Activated T-helper 1 cell treated with anti-CD3 and anti-CD28 coated beads, Interleukin-12 subunit alpha, Interleukin-12 subunit beta, Interleukin-2, Interleukin-4 antibody, amounts not matched to agents 30 ng/mL and 10 ng/mL and 1 ng/mL, durations not matched to agents 14 hours and 24 hours and 36 hours (primary cell): ENCODE results near the gene FETUB. TPM values are rescaled to one million over a fixed set of nuclear protein-coding genes. Genes with fewer than 3 reads are reported as not detected.

Source experiments
- DNase-seq: peaks from one replicate; pipeline ENCODE4 v3.0.0; 2021; ENCODE audit warnings: low spot score
- H3K27ac Mint-ChIP-seq: one replicate; pipeline ENCODE4 v1.8.0; 2021; ENCODE audit warnings: mild to moderate bottlenecking, mixed read lengths
- H3K27me3 Mint-ChIP-seq: one replicate; pipeline ENCODE4 v1.8.0; 2022; ENCODE audit warnings: mild to moderate bottlenecking, moderate library complexity, mixed read lengths; ENCODE audit not compliant: insufficient read depth
- H3K36me3 Mint-ChIP-seq: one replicate; pipeline ENCODE4 v1.8.0; 2021; ENCODE audit warnings: low read depth, mixed read lengths
- H3K4me1 Mint-ChIP-seq: one replicate; pipeline ENCODE4 v1.8.0; 2021; ENCODE audit warnings: low read depth, mixed read lengths
- H3K4me3 Mint-ChIP-seq: one replicate; pipeline ENCODE4 v1.8.0; 2021; ENCODE audit warnings: mild to moderate bottlenecking, moderate library complexity, mixed read lengths
- H3K9me3 Mint-ChIP-seq: one replicate; pipeline ENCODE4 v1.8.0; 2021; ENCODE audit warnings: mixed read lengths
- intact Hi-C: fragments of 100-400 bp; cut with micrococcal nuclease; formaldehyde crosslinking; loops from one replicate; pipeline ENCODE4 v1.15.1; 2024
- total RNA-seq: library from RNA; stranded (reverse); gene quantifications from 2 replicates; pipeline ENCODE4 v1.2.3, GENCODE V29; 2022

FETUB gene, protein sequence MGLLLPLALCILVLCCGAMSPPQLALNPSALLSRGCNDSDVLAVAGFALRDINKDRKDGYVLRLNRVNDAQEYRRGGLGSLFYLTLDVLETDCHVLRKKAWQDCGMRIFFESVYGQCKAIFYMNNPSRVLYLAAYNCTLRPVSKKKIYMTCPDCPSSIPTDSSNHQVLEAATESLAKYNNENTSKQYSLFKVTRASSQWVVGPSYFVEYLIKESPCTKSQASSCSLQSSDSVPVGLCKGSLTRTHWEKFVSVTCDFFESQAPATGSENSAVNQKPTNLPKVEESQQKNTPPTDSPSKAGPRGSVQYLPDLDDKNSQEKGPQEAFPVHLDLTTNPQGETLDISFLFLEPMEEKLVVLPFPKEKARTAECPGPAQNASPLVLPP
- not detected in 2 replicates for total RNA-seq

DNA sequence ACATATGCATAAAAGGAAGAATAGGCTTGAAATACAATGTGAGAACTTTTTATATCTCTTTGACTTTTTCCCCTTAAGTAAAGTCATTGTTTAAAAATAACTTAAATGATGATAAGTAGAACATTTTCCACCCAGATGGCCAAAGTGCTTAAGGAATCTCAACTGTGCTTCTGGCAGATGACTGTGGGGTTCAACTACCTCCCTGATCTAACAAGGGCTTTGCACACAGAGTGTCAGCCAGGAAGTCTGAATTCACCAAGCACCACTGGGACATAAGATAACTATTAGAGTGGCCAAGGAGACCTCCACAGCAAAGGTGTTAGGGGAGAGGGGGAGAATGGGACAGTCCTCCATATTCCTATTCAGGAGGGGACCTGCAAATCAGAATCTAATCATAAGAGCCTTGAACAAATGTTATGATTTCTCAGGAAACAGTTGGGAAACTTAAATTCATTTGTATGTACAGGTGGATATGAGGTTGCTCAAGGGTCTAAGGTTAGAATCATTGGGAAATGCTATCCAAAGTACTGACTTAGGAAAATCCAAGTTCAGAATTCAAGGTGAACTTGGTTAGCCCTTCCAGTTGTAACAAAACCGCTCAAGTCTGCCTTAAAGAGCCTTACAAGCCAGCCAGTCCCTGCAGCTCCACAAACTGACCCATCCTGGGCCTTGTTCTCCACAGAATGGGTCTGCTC is at the start of gene FETUB:
TSS of gene FETUB (plus strand) at position 622 of the 695 bp plus-strand sequence. CDS start at position 684, 62 bp downstream.
- Mint-ChIP-seq H3K27ac (no peak within 1 kb of the TSS), H3K4me1 (peaks cover 45% of the 10 kb centered on the region), H3K36me3 (no peaks in the 10 kb centered on the region), H3K27me3 (peaks cover 12% of the 10 kb centered on the region), H3K9me3 (peaks cover 3% of the 10 kb centered on the region), H3K4me3 (no peak within 1 kb of the TSS)
- intact Hi-C loops = loop anchor here (5.0 kb wide), 1 partner anchor 67 kb away; no protein-coding TSS in a partner anchor
- no peak for DNase-seq

DNA sequence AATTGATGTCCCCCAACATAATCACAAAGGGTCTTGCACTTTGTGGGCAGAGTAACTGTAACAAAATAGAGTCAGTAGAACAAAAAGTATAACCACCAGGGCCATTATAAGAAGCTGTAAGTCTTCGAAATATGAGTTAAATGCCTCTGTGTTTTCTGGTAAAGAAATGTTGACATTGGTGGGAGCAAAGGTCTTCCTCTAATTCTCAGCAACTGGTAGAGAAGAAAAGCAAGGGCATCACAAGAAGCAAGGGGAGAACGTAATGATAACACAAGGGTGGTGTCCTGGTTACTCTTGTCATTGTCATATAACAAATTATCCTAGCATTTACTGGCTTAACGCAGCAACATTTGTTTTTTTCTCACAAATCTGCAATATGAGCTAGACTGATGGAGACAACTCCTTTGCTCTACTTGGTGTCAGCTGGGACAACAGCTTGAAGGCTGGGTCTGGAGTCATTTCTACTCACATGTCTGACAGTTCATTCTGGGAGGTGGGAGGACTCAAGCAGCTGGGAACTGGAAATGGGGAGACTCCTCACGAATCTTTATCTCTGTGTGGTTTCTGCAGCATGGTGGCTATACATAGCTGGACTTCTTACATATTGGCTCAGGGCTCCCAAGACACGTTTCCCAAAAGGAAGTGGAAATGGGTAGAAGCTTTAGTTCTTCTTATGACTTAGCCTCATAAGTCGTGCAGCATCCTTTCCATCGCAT is 49.5 kb upstream of the FETUB start:
- no peaks in the 10 kb centered on the region for H3K9me3 Mint-ChIP-seq
- H3K36me3 Mint-ChIP-seq = peaks cover 12% of the 10 kb centered on the region
- no peak overlapping the region for H3K27ac Mint-ChIP-seq
- H3K27me3 Mint-ChIP-seq = no peaks in the 10 kb centered on the region
- intact Hi-C loops = no loop called here
- DNase-seq = no peak
- no peak overlapping the region for H3K4me3 Mint-ChIP-seq
- peaks cover 19% of the 10 kb centered on the region for H3K4me1 Mint-ChIP-seq

DNA sequence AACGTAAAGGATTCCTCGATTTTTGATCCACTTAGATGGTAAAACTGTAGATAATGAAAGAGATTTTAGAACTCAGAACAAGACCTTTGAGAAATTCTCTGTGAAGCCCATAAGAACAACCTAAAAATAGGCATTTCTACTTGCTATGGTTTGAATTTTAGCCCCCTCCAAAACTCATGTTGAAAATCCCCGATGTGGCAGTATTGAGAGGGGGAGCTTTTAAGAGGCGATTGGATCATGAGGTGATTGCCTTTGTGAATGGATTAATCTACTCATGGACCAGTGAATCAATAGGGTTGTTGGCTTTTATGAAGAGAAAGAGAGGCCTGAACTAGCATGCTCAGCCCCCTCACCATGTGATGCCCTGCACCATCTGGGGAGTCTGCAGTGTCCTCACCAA is 47.5 kb upstream of the FETUB start:
- Mint-ChIP-seq H3K9me3 (no peaks in the 10 kb centered on the region), H3K27ac (no peak overlapping the region), H3K36me3 (peaks cover 8% of the 10 kb centered on the region), H3K4me3 (no peak overlapping the region), H3K4me1 (peaks cover 19% of the 10 kb centered on the region), H3K27me3 (peaks cover 2% of the 10 kb centered on the region)
- intact Hi-C loops = no loop called here
- DNase-seq = no peak

DNA sequence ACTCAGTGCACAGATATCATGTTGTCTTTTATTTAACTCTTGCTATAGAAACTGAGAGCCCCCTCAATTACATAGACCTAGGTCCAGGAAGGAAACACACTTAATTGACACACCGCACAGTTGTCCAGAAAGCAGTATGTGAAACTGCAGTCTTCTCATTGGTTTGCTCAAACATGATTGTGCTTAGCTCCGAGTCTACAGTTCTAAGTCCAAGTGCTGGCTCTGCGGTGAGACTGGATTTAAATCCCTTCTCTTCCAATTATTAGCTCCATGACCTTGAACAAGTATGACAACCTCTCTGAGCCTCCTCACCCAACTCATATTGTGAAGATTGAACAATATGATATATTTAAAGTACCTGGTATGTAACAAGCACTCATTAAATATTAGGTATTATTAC is 46.3 kb upstream of the FETUB start:
- H3K36me3 Mint-ChIP-seq = peaks cover 1% of the 10 kb centered on the region
- intact Hi-C loops = no loop called here
- no peaks in the 10 kb centered on the region for H3K9me3 Mint-ChIP-seq
- peaks cover 11% of the 10 kb centered on the region for H3K4me1 Mint-ChIP-seq
- peaks cover 5% of the 10 kb centered on the region for H3K27me3 Mint-ChIP-seq
- H3K4me3 Mint-ChIP-seq = no peak overlapping the region
- H3K27ac Mint-ChIP-seq = no peak overlapping the region
- no peak for DNase-seq

DNA sequence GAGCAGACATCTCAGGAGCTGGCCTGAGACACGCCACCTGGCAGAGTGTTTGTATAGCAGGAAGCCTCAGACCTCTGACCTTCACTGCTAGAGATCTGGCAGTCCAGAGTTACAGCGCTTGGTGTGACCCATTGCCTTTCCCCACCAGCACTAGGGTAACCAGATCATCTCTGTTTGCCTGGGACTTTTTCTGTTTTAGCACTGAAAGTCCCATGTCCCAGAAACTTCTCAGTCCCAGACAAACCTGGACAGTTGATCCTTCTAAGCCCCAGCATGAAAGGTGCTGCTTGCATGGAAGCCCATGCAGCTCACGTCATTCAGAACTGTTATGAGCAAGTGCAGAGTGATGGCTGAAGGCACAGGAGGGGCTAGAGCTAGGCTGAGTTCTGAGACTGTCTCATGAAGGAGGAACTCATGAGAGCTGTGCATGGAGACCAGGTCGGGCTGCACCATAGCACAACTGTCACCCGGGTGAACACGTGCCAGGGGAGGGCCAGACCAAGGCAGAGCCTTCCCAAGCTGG is 45.5 kb upstream of the FETUB start:
- DNase-seq = no peak
- H3K4me1 Mint-ChIP-seq = peaks cover 7% of the 10 kb centered on the region
- no peak overlapping the region for H3K4me3 Mint-ChIP-seq
- intact Hi-C loops = no loop called here
- no peak overlapping the region for H3K27ac Mint-ChIP-seq
- H3K36me3 Mint-ChIP-seq = no peaks in the 10 kb centered on the region
- no peaks in the 10 kb centered on the region for H3K9me3 Mint-ChIP-seq
- H3K27me3 Mint-ChIP-seq = peaks cover 5% of the 10 kb centered on the region

DNA sequence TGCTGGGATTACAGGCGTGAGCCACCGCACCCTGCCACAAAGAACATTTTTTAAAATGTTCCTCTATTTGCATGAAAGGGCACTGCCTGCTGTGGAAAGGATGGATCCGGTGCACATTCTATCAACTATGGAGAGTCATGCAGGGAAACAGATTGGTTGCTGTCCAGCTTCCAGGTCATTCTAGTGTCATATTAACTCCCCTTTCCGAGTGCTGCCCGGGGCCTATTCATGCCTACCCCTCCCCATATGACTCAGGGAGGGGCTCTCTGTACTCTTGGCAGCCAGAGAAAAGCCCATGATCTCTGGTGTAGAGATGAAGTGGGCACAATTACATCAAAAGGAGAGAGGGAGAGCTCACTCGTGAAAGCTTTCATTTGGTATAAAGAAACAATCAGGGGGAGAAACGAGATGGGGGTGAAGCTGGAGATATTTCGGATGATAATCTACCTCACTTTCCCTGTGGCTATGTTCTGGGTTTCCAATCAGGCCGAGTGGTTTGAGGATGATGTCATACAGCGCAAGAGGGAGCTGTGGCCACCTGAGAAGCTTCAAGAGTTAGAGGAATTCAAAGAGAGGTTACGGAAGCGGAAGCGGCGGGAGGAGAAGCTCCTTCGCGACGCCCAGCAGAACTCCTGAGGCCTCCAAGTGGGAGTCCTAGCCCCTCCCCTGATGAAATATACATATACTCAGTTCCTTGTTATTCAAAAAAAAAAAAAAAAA is 43.5 kb upstream of the FETUB start:
- Mint-ChIP-seq H3K27ac (no peak overlapping the region), H3K36me3 (no peaks in the 10 kb centered on the region), H3K4me1 (no peaks in the 10 kb centered on the region), H3K27me3 (peaks cover 5% of the 10 kb centered on the region), H3K9me3 (no peaks in the 10 kb centered on the region), H3K4me3 (no peak overlapping the region)
- intact Hi-C loops = no loop called here
- no peak for DNase-seq

DNA sequence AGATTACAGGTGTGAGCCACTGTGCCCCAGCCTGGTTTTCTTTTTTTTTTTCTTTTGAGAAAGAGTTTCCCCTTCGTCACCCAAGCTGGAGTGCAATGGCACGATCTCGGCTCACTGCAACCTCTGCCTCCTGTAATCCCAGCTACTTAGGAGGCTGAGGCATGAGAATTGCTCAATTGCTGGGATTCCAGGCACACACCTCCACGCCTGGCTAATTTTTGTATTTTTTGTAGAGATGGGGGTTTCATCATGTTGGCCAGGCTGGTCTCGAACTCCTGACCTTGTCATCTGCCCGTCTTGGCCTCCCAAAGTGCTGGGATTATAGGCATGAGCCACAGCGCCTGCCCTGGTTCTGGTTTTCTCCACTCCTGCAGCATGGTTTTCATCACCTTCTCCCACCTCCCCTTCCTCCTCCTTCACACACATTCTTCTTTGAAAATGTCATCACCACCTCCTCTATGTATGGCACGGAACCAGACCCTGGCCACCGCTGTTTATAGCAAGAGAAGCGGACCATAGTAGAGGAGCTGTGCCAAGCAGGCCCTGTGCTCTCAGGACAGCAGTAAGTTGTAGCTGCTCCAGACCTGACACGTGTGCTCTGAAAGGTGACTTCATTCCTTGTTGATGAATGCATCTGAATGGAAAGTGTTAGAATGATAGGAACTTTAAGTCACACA is 42.0 kb upstream of the FETUB start:
- no peak overlapping the region for H3K4me3 Mint-ChIP-seq
- H3K27ac Mint-ChIP-seq = no peak overlapping the region
- no peaks in the 10 kb centered on the region for H3K9me3 Mint-ChIP-seq
- H3K36me3 Mint-ChIP-seq = no peaks in the 10 kb centered on the region
- peaks cover 5% of the 10 kb centered on the region for H3K27me3 Mint-ChIP-seq
- intact Hi-C loops = no loop called here
- no peak for DNase-seq
- no peaks in the 10 kb centered on the region for H3K4me1 Mint-ChIP-seq

DNA sequence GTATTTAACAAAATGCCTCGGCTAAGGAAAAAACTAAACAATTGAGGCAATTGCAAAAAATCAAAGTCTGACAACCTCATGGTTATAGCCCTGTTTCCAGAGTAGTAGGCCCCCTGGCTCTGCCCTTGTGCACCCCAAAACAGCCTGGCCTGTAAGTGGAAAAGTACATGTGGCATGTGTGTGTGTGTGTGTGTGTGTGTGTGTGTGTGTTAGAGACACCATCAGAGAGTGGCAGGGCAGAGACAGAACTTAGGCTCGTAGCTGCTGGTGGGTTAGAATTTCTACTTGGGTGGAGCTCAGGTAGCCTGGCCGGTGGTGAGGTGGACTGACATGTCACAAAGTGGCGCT is 41.4 kb upstream of the FETUB start:
- no peaks in the 10 kb centered on the region for H3K9me3 Mint-ChIP-seq
- intact Hi-C loops = no loop called here

DNA sequence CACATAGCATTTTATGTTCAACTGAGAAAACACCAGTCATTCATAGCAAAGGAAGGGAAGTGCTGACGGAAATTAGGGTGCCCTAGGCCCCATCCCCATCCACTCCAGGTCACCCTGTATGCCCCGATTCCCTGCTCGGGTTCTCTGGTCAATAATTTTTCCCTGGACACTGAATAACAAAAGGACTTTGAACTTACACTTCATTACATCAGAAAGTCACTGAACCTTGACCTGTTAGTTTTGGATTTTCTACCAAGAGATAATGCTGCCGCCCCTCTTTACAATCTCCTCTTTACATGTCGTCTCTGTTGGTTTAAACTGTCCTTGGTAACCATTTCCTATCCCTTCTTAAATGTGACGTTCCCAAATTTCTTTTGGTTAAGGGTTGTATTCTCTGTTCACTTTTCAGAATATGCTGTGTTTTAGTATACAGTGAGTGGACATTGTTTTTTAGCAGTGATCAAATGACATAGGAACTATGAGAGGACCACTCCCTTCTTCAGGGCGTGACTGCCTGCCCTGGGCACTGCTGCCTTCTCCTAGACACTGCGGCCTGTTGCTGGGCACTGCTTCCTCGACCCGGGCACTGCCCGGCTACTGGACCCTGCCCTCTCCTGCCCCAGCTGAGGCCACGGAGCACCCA is 40.9 kb upstream of the FETUB start:
- intact Hi-C loops = no loop called here
- peaks cover 5% of the 10 kb centered on the region for H3K27me3 Mint-ChIP-seq
- no peaks in the 10 kb centered on the region for H3K4me1 Mint-ChIP-seq

More for the DNA sequence above, 41.4 kb upstream of the FETUB start:
- Mint-ChIP-seq H3K27ac (no peak overlapping the region), H3K27me3 (peaks cover 5% of the 10 kb centered on the region), H3K4me3 (no peak overlapping the region), H3K4me1 (no peaks in the 10 kb centered on the region), H3K36me3 (no peaks in the 10 kb centered on the region)
- DNase-seq = no peak

DNA sequence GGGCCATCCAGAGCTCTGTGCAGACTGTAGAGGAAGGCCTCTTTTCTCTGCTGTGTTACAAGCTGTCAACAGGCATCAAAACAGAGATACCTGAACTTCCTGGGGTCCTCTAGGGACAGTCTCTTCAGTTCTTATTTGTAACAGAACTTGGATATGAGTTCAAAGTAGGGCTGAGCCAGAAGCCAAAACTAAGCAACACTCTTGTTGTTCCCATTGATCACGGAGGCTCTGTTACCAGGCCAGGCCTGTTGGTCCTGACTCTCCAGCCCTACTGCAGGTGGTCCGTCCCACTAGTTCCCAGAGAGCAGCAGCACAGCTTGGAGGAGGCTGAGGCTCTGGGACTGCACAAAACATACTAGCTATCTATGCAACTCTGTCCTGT is 40.4 kb upstream of the FETUB start:
- no peaks in the 10 kb centered on the region for H3K36me3 Mint-ChIP-seq
- no peak overlapping the region for H3K27ac Mint-ChIP-seq
- no peaks in the 10 kb centered on the region for H3K9me3 Mint-ChIP-seq
- peaks cover 5% of the 10 kb centered on the region for H3K27me3 Mint-ChIP-seq
- DNase-seq = no peak
- H3K4me3 Mint-ChIP-seq = no peak overlapping the region
- intact Hi-C loops = no loop called here
- no peaks in the 10 kb centered on the region for H3K4me1 Mint-ChIP-seq

More for the DNA sequence above, 40.9 kb upstream of the FETUB start:
- Mint-ChIP-seq H3K4me3 (no peak overlapping the region), H3K36me3 (no peaks in the 10 kb centered on the region), H3K27ac (no peak overlapping the region), H3K9me3 (no peaks in the 10 kb centered on the region)
- no peak for DNase-seq

DNA sequence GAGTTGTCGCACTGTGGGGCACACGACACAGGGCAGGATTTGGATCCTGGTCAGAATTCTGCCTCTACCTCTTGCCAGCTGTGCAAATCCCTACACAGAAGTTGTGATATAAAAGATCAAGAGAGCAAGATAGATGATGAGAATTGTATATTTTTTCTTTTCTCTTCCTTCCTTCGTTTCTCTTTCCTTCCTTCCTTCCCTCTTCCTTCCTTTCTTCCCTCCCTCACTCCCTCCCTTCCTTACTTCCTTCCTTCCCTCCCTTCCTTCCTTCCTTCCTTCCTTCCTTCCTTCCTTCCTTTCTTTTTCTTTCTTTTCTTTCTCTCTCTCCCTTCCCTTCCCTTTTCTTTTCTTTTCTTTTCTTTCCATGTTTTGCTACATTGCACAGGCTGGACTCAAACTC is 39.3 kb upstream of the FETUB start:
- Mint-ChIP-seq H3K27me3 (peaks cover 5% of the 10 kb centered on the region), H3K4me3 (no peak overlapping the region), H3K27ac (no peak overlapping the region), H3K9me3 (no peaks in the 10 kb centered on the region), H3K4me1 (no peaks in the 10 kb centered on the region), H3K36me3 (no peaks in the 10 kb centered on the region)
- intact Hi-C loops = no loop called here
- no peak for DNase-seq

DNA sequence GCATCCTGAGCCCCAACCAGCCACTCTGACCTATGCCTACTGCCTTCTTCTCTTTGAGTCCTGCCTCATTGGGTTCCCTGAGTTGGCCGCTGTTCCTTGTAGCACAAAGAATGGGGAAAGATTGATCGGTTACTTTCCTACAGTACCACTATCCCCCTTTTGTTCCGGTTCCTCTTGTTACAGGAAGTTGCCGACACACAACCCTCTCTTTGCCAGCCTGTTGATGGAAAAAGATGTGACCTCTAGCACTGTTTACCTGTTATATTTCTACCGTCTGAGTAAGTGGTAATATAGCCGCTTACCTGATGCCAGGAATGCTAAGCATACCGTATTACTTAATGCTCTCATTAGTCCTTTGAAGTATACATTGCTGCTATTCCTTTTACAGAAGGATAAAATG is 37.0 kb upstream of the FETUB start:
- intact Hi-C loops = no loop called here
- no peak overlapping the region for H3K27ac Mint-ChIP-seq

More for the DNA sequence above, 37.0 kb upstream of the FETUB start:
- Mint-ChIP-seq H3K4me3 (no peak overlapping the region), H3K9me3 (no peaks in the 10 kb centered on the region), H3K27me3 (peaks cover 6% of the 10 kb centered on the region), H3K36me3 (no peaks in the 10 kb centered on the region), H3K4me1 (no peaks in the 10 kb centered on the region)
- no peak for DNase-seq
